Jurkat, Clone E6-1 (cell line): ENCODE data around the gene MAP4K3.
"Not testable (repeated sequence)": the region's sequence is repeated elsewhere in the genome, so short reads cannot be mapped to it uniquely, and the experiment has no call there.

Experiments used
- DNase-seq: peaks from one replicate; pipeline ENCODE4 v3.0.0-alpha.2; 2011; ENCODE audit warnings: low read depth, low spot score
- H3K4me3 ChIP-seq: 2 replicates; pipeline ENCODE4 v1.5.1; 2011; ENCODE audit warnings: mild to moderate bottlenecking, low read length, control low read depth, moderate library complexity

The MAP4K3 gene

DNA sequence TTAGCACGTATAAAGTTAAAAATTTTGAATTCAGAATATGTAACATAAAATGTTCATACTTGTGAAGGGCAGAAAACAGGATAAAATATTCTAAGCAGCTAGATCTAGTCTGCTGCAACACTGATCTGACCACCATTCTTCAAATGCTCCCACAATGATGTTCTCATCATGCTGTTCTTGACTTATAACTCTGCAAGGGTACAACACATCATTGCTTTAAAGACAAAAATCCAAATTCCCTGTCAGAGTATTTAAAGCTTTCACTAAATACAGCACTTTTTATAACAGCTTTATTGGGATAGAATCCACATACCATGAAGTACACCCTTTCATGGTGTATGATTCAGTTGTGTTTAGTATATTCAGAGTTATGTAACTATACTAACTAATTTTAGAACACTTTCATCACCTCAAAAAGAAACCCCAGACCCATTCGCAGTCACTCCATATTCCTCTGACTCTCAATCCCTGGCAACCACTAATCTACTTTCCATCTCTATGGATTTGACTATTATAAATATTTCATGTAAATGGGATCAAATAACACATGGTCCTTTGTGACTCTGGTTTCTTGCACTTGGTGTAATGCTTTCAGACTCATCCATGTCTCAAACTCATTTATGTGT lies 56.4 kb downstream of the MAP4K3 start:
- H3K4me3 ChIP-seq: no peak overlapping the region
- no peak for DNase-seq

DNA sequence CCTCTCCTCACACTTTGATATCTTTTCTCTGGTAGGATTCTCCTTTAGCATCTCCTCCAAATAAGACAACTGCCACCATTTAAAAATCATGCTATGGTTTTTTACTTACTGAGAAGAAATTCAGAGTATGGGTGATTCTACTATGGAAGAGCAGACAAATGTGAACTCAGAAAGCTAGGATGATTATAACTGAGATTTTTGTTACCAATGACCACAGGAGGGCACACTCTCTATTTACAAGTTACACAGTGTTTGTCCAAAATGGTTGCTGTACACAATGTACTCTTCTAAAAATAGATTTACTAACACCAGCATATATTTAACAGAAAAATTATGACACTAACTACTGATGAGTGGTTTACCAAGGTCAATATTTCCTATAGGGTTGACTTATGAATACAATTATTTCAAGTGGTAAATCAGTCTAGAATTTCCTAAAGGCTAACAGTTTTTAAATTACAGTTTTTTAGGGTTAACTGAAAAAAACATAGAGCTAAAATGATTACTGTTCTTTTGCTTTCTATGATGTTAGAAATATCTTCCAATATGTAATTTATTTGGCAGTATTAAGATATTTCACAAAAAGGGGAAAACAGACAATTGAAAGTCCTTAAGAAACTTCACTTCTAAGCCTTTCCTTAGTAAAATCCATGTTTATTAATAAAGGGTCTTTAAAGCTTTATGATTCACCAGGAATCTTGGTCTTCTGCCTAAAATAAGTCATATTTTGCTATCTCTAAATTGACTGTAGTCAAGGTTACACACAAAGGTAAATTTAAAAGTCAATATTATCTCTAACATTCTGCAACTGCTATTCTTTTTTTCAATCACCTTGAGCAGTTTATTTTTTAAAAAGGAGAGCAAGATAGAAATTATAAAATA lies 57.2 kb downstream of the MAP4K3 start:
- peak; percentile 11 for DNase-seq
- H3K4me3 ChIP-seq: no peak overlapping the region

DNA sequence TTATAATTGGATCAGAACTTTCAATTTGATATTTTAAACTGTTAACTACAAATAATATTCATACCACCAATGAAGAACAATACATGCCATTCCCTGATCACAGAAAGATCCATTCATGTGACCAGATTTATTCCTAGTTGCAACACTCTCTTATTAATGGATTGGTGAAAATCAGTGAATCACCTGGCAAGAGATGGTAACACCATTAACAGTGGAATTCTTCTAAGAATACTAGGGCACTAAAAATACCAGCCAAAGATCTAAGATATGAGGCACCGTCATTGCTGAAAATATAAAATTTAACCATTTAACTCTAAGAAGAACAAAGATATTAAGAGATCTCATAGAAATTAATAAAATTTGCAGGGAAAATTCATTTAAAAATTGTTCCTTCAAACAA lies 58.1 kb downstream of the MAP4K3 start:
- H3K4me3 ChIP-seq: no peak overlapping the region
- no peak for DNase-seq

DNA sequence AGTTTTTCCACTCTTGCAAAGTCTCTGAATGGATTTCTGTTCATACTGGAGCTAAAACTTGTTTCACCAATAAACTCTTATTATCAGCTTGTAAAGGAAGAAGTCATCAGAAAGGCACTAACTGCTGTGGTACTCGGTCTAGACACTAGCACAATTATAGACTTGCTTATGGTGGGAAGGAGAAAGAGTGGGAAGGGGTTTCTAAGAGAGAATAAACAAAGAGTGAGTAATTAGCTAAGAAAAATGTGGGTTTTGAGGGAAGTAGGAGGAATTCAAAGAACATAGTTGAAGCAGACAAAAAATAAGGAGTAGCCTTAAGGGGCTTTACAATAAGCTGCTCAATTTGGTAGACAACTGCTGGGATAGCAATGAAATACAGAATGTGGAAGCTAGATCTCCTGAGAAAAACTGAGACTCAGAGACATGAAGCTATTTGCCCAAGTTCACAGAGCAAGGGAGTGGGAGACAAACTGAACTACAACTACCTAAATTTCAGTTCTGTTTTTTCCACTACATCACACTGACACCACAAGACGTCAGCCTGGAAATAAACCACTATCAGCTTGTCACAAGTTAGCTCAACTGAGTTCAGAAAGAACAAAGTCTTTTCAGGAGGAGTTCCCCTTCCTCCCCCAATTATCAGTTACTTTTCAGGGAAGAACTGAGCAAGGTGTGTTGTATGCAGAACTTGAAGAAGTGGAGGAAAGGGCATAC lies 59.7 kb downstream of the MAP4K3 start:
- DNase-seq: no peak

DNA sequence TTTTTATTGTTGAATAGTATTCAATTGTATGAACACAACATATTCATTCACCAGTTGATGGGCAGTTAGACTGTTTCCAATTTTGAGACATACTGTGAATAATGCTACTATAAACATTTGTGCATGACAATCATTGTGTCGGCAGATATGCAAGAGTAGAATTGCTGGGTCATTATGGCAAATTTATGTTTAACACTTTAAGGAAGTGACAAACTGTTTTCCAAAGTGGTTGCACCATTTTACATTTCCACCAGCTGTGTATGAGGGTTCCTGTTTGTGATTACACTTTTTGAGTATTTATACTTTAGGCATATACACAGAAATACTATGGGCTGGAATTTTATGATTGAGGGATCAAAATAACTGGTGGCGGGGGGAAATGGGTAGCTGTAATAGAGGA lies 61.2 kb downstream of the MAP4K3 start:
- no peak for DNase-seq
- no peak overlapping the region for H3K4me3 ChIP-seq

More for the DNA sequence above, 59.7 kb downstream of the MAP4K3 start:
- no peak overlapping the region for H3K4me3 ChIP-seq

DNA sequence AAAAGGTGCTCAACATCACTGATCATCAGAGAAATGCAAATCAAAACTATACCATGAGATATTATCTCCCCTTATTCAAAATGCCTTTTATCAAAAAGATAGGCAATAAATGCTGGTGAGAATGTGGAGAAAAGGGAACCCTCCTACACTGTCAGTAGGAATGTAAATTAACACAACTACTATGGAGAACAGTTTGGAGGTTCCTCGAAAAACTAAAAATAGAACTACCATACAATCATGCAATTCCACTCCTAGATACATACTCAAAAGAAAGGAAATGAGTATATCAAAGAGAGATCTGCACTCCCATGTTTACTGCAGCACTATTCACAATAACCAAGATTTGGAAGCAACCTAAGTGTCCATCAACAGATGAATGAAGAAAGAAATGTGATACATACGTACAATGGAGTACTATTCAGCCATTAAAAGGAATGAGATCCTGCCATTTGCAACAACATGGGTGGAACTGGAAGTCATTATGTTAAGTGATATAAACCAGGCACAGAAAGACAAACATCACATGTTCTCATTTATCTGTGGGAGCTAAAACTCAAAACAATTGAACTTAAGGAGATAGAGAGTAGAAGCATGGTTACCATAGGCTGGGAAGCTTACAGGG lies 63.8 kb downstream of the MAP4K3 start:
- DNase-seq: no peak
- no peak overlapping the region for H3K4me3 ChIP-seq

DNA sequence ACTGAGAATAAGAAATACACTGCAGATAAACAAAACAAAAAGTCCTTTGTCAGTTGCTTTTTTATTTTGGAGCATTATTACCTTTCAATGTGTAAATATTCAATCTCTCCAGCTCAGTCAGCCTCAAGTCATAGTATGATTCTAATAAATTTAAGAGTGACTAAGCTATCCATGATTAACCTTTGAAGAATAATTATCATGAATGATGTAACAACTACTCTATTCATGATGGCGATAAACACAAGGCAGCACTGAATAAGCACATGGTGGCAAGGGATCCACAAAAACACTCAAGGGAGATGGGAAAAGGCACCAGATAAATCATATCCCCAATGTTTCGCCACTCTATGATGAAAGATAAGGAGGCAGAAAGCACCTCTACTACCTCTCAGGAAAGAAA lies 67.0 kb downstream of the MAP4K3 start:
- no peak overlapping the region for H3K4me3 ChIP-seq
- DNase-seq: no peak

DNA sequence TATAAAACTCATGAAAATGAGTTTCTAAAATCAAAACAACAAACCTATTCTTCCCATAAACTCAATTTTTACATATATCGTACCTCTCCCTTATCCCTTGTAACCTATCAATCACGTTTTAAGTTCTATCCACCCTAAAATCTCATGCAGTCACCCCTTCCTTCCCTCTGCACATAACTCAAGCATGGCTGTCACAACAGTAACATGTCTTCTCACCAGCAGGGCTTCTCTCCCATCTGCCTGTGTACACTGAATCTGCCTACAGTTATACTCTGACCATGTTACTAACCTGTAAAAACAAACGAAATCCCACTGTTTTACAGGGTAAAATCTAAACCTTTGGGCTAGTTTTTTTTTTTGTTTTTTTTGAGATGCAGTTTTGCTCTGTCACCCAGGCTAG lies 68.2 kb downstream of the MAP4K3 start:
- no peak overlapping the region for H3K4me3 ChIP-seq
- DNase-seq: peak; percentile 9

DNA sequence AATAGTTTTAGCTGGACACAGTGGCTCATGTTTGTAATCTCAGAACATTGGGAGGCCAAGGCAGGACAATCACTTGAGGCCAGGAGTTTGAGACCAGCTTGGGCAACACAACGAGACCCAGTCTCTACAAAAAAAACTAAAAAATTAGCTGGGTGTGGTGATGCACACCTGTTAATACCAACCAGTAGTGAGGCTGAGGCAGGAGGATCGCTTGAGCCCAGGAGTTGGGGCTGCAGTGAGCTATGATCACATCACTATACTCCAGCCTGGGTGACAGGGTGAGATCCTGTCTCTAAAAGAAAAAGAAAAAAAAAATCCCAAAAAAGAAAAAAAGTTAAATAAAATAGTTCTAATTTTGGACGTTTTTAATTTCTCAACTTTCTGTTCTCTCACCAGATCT lies 68.7 kb downstream of the MAP4K3 start:
- no peak overlapping the region for H3K4me3 ChIP-seq
- no peak for DNase-seq

DNA sequence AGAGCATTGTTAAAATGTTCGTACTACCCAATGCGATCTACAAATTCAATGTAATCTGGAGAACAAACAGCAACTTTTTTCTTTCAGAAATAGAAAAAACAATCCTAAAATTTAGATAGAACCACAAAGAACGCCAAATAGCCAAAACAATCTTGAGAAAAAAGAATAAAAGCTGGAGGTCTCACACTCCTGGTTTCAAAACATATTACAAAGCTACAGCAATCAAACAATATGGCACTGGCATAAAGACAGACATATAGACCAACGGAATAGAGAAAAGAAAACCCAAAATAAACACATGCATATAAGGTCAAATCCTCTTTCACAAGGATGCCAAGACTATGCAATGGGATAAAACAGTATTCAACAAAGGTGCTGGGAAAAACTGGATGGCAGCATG lies 74.5 kb downstream of the MAP4K3 start:
- no peak for DNase-seq
- no peak overlapping the region for H3K4me3 ChIP-seq

DNA sequence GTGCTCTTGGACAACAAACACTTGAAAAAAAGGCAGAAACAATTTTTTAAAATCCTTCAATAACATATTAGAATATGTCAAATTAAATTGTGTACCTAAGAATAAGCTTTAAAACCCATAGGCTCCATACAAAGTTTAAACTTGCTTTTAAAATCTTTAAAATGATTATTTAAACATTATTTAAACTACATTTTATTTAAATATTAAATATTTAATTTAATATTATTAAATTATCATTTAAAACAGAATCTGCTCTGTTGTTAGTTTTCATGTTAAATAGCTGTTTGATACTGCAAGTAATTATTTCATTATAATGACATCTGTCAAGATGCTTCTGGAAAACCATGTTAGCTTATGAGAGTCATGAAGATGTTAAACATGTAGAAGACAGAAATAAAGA lies 75.6 kb downstream of the MAP4K3 start:
- no peak overlapping the region for H3K4me3 ChIP-seq
- no peak for DNase-seq

DNA sequence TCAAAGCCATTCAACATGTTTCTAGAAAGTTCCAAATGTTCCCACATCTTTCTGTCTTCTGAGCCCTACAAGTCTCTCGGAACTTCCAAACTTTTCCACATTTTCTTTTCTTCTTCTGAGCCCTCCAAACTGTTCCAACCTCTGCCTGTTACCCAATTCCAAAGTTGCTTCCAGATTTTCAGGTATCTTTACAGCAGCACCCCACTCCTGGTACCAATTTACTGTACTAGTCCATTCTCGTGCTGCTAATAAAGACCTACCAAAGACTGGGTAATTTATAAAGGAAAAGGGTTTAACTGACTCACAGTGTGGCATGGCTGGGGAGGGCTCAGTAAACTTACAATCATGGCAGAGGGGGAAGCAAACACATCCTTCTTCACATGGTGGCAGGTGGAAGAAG lies 76.7 kb downstream of the MAP4K3 start:
- DNase-seq, H3K4me3 ChIP-seq: not testable (repeated sequence)

DNA sequence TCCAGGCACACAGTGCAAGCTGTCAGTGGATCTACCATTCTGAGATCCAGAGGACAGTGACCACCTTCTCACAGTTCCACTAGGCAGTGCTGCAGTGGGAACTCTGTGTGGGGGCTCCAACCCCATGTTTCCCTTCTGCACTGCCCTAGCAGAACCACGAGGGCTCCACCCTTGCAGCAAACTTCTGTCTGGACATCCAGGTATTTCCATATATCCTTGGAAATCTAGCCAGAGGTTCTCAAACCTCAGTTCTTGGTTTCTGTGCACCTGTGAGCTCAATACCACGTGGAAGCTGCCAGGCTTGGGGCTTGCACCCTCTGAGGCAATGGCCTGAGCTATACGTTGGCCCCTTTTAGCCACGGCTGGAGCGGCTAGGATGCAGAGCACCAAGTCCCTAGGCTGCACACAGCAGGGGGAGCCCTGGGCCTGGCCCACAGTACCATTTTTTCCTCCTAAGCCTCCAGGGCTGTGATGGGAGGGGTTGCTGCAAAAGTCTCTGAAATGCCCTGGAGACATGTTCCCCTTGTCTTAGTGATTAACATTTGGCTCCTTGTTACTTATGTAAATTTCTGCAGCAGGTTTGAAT lies 77.5 kb downstream of the MAP4K3 start:
- H3K4me3 ChIP-seq: no peak overlapping the region
- DNase-seq: no peak

DNA sequence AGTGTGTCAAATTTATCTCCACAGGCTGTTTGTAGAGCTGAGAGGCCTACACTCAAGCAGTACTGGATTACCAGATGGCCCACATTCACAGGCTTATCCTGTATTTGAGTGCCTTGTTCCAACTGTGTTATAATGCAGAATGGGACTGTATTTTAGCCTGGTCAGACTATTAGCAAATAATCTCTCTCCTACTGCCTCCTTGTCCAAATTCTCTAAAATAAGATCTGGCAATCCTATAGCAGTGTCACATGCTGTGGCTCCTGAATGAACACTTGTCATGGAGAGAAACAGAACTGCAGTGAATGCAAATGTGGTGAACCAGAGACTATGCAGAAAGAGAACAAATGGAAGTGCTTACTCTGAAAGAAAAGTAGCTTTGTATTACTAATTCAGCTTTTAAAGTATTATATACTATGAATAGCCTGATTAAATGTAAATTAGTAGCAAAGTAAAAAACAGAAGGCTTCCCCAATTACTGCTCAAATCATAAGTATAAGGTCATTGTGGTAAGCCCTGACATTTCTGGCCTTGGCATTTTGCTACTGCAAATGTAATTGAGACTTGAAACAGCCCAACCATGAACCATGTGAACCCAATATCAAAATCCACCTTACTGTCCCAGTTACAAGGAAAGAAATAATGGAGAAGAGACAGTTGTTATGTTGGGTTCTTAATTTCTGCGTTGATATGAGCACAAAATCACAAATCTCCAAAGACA lies 80.0 kb downstream of the MAP4K3 start:
- no peak overlapping the region for H3K4me3 ChIP-seq
- DNase-seq: no peak

DNA sequence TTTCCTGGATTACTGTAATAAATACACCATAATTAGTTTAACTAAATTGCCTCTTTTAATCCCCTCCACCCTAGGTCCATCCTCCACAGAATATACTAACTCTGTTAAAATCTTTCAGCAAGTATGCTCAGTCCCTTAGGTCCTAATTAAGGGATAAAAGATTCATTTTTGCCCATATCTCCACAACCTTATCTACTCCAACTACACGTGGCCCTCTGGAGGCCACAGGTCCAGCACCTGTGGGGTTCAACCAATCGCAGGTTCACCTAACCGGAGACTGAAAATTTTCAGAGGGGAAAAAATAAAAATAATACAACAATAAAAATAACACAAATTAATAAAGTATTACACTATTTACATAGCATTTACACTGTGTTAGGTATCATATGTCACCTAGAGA lies 86.4 kb downstream of the MAP4K3 start:
- H3K4me3 ChIP-seq: no peak overlapping the region
- no peak for DNase-seq

DNA sequence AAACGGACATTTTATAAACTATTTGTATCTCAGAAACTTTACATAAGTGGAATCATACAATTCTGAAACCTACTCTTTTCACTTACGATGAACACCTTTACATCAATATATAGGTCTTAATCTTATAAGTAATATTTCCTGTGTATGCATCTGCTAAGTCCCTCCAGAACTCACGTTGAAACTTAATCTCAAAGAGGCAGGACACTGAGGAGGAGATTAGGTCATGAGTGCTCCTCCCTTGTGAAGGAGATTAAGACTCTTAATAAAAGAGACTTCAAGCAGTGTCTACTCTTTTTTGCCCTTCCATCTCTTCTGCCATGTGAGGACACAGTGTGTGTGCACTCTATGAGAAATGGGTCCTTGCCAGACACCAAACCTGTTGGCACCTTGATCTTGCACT lies 98.6 kb downstream of the MAP4K3 start:
- H3K4me3 ChIP-seq: no peak overlapping the region
- DNase-seq: no peak

DNA sequence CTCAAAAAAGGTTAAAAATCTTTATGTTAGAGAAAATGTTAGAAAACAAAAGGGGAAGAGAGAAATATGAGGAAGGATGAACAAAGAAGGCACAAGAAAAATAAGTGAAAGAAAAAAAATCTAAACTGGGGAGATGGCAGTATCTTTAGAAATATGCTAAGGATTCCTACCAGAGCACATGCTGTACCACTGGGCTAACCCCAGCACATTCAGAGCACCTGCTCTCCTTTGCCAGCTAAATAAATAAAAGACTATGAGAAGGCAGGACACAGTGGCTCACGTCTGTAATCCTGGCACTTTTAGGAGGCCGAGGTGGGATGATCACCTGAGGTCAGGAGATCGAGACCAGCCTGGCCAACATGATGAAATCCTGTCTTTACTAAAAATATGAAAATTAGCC lies 101.2 kb downstream of the MAP4K3 start:
- DNase-seq: no peak
- no peak overlapping the region for H3K4me3 ChIP-seq

DNA sequence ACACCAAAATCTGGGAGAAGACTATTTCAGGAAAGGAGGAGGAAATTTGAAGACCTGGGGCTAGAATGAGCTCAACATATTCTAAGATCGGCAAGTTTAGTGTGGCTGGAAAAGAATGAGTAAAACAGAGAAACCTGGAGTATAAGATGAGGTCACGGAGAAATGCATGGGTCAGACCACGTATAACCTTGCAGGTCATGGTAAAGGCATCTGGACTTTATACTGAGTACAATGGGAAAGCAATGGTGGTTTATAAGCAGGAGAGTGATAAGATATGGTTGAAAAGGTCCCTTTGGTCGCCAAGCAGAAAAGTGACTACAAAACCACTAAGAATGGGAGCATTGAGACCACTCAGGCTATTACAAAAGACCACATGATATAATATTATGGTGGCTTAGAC lies 102.1 kb downstream of the MAP4K3 start:
- DNase-seq: no peak
- no peak overlapping the region for H3K4me3 ChIP-seq

DNA sequence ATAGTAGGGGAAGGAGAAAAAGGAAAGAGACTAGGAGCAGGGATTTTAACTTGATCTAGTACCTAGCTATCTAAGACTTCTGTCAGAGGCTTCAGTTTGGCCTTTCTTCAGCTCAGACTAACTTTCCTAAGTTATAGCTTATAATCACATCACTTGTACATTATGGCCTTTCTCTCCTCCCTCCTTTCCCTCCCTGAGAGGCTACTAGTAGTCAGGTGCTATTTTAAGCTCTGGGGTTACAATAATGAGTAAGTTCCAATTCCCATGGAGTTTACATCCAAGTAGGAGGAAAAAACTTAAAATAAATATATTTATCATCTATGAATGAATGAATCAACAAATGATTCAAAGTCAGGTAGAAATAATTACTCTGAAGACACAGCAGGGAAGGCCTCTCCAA lies 102.6 kb downstream of the MAP4K3 start:
- DNase-seq: no peak
- no peak overlapping the region for H3K4me3 ChIP-seq
